Activated T-helper 1 cell treated with anti-CD3 and anti-CD28 coated beads, Interleukin-12 subunit alpha, Interleukin-12 subunit beta, Interleukin-2, Interleukin-4 antibody, amounts not matched to agents 30 ng/mL and 10 ng/mL and 1 ng/mL, durations not matched to agents 14 hours and 24 hours and 36 hours (primary cell): ENCODE data around the gene RPS6KA4. TPM values are rescaled to one million over a fixed set of nuclear protein-coding genes. Genes with fewer than 3 reads are reported as not detected.
"Not testable (repeated sequence)": the region's sequence is repeated elsewhere in the genome, so short reads cannot be mapped to it uniquely, and the experiment has no call there.

Source experiments
- DNase-seq: peaks from one replicate; pipeline ENCODE4 v3.0.0; 2021; ENCODE audit warnings: low spot score
- H3K27ac Mint-ChIP-seq: one replicate; pipeline ENCODE4 v1.8.0; 2021; ENCODE audit warnings: mild to moderate bottlenecking, mixed read lengths
- H3K27me3 Mint-ChIP-seq: one replicate; pipeline ENCODE4 v1.8.0; 2022; ENCODE audit warnings: mild to moderate bottlenecking, moderate library complexity, mixed read lengths; ENCODE audit not compliant: insufficient read depth
- H3K36me3 Mint-ChIP-seq: one replicate; pipeline ENCODE4 v1.8.0; 2021; ENCODE audit warnings: low read depth, mixed read lengths
- H3K4me1 Mint-ChIP-seq: one replicate; pipeline ENCODE4 v1.8.0; 2021; ENCODE audit warnings: low read depth, mixed read lengths
- H3K4me3 Mint-ChIP-seq: one replicate; pipeline ENCODE4 v1.8.0; 2021; ENCODE audit warnings: mild to moderate bottlenecking, moderate library complexity, mixed read lengths
- H3K9me3 Mint-ChIP-seq: one replicate; pipeline ENCODE4 v1.8.0; 2021; ENCODE audit warnings: mixed read lengths
- intact Hi-C: fragments of 100-400 bp; cut with micrococcal nuclease; formaldehyde crosslinking; loops from one replicate; pipeline ENCODE4 v1.15.1; 2024
- total RNA-seq: library from RNA; stranded (reverse); gene quantifications from 2 replicates; pipeline ENCODE4 v1.2.3, GENCODE V29; 2022

The RPS6KA4 gene
- total RNA-seq, 1 donor from 2014 or later: 38.3 TPM

- H3K27me3 Mint-ChIP-seq, H3K4me1 Mint-ChIP-seq, H3K9me3 Mint-ChIP-seq, H3K27ac Mint-ChIP-seq, intact Hi-C loops, H3K4me3 Mint-ChIP-seq, H3K36me3 Mint-ChIP-seq, DNase-seq: not testable (repeated sequence)
Measured at GRCh38 chr11:64418233-64418632, 59.3 kb downstream of the RPS6KA4 start.

GRCh38 chr11:64419257-64419790 is 60.4 kb downstream of the RPS6KA4 start:
- intact Hi-C loops: no loop called here
- H3K4me3 Mint-ChIP-seq: no peak overlapping the region
- peaks cover 2% of the 10 kb centered on the region for H3K27me3 Mint-ChIP-seq
- no peaks in the 10 kb centered on the region for H3K4me1 Mint-ChIP-seq
- H3K36me3 Mint-ChIP-seq: no peaks in the 10 kb centered on the region
- H3K27ac Mint-ChIP-seq: no peak overlapping the region
- peaks cover 6% of the 10 kb centered on the region for H3K9me3 Mint-ChIP-seq
- no peak for DNase-seq

GRCh38 chr11:64419818-64420485 is 61.0 kb downstream of the RPS6KA4 start:
- no peak overlapping the region for H3K27ac Mint-ChIP-seq

More at GRCh38 chr11:64419818-64420485, 61.0 kb downstream of the RPS6KA4 start:
- Mint-ChIP-seq H3K27me3 (peaks cover 2% of the 10 kb centered on the region), H3K9me3 (peaks cover 6% of the 10 kb centered on the region), H3K4me3 (no peak overlapping the region), H3K4me1 (no peaks in the 10 kb centered on the region), H3K36me3 (no peaks in the 10 kb centered on the region)
- intact Hi-C loops: no loop called here
- no peak for DNase-seq

Other genes with a start within 250 kb of the RPS6KA4 start
- 17.4 and 20.2 TPM in 2 replicates for gene MACROD1, start 193.0 kb upstream of the RPS6KA4 start, total RNA-seq
- gene STIP1, start 173.0 kb upstream of the RPS6KA4 start, total RNA-seq: 493 and 495 TPM in 2 replicates
- gene FERMT3, start 152.4 kb upstream of the RPS6KA4 start, total RNA-seq: 201 and 211 TPM in 2 replicates
- gene TRPT1, start 133.0 kb upstream of the RPS6KA4 start, total RNA-seq: 30.3 and 35.5 TPM in 2 replicates
- gene NUDT22, start 132.9 kb upstream of the RPS6KA4 start, total RNA-seq: 74.9 and 79.4 TPM in 2 replicates
- 18.4 and 19.8 TPM in 2 replicates for gene DNAJC4, start 128.6 kb upstream of the RPS6KA4 start, total RNA-seq
- 55.5 and 60.2 TPM in 2 replicates for gene VEGFB, start 124.6 kb upstream of the RPS6KA4 start, total RNA-seq
- gene FKBP2, start 118.1 kb upstream of the RPS6KA4 start, total RNA-seq: 32.6 and 34.3 TPM in 2 replicates
- gene PPP1R14B, start 112.2 kb upstream of the RPS6KA4 start, total RNA-seq: 238 and 248 TPM in 2 replicates
- gene PLCB3, start 107.6 kb upstream of the RPS6KA4 start, total RNA-seq: 13.4 and 14.2 TPM in 2 replicates
- gene BAD, start 74.5 kb upstream of the RPS6KA4 start, total RNA-seq: 30.1 and 38.0 TPM in 2 replicates
- gene GPR137, start 73.3 kb upstream of the RPS6KA4 start, total RNA-seq: 35.3 and 41.8 TPM in 2 replicates
- gene KCNK4, start 67.9 kb upstream of the RPS6KA4 start, total RNA-seq: 0.16 and 0.29 TPM in 2 replicates
- gene CATSPERZ, start 58.8 kb upstream of the RPS6KA4 start, total RNA-seq: 0.47 TPM in 1 of 2 replicates, not detected in the other
- 64.4 and 67.3 TPM in 2 replicates for gene ESRRA, start 53.6 kb upstream of the RPS6KA4 start, total RNA-seq
- 307 and 312 TPM in 2 replicates for gene TRMT112, start 41.6 kb upstream of the RPS6KA4 start, total RNA-seq
- 89.0 and 100 TPM in 2 replicates for gene PRDX5, start 41.0 kb upstream of the RPS6KA4 start, total RNA-seq
- 133 and 137 TPM in 2 replicates for gene CCDC88B, start 19.0 kb upstream of the RPS6KA4 start, total RNA-seq
- not detected in 2 replicates for gene SLC22A11, start 196.8 kb downstream of the RPS6KA4 start, total RNA-seq
- not detected in 2 replicates for gene SLC22A12, start 232.1 kb downstream of the RPS6KA4 start, total RNA-seq